GM23338 (cell line): Measurements from ENCODE around the gene FARP1.

Experiments
- EZH2 ChIP-seq: fragments of 200-600 bp; sonication (generic); IDR thresholded peaks from one replicate; pipeline ENCODE4 v1.8.0; 2017; ENCODE audit warnings: antibody characterized with exemption, mild to moderate bottlenecking, low read depth; ENCODE audit not compliant: unreplicated experiment
- EZH2phosphoT487 ChIP-seq: fragments of 200-600 bp; sonication (generic); IDR thresholded peaks from one replicate; pipeline ENCODE4 v1.8.1; 2018; ENCODE audit warnings: antibody characterized with exemption; ENCODE audit not compliant: unreplicated experiment
- POLR2AphosphoS5 ChIP-seq: IDR thresholded peaks from 2 replicates; pipeline ENCODE4 v1.6.1; 2016; ENCODE audit warnings: antibody characterized with exemption, low read depth
- TF ChIP-seq, protein P1 (sequence below), 2 experiments: fragments of 200-600 bp in 1 of 2; sonication (generic) in 1 of 2; conservative IDR thresholded peaks; 2 replicates each; pipeline versions ENCODE4 v1.5.1 to v1.6.1; 2016 to 2017; ENCODE audit warnings: antibody characterized with exemption in 2 of 2, low read depth in 2 of 2, mild to moderate bottlenecking in 2 of 2, moderate library complexity in 1 of 2
- TF ChIP-seq, protein P2 (sequence below): IDR thresholded peaks from 2 replicates; pipeline ENCODE4 v1.6.1; 2016; ENCODE audit warnings: antibody characterized with exemption

DNA sequence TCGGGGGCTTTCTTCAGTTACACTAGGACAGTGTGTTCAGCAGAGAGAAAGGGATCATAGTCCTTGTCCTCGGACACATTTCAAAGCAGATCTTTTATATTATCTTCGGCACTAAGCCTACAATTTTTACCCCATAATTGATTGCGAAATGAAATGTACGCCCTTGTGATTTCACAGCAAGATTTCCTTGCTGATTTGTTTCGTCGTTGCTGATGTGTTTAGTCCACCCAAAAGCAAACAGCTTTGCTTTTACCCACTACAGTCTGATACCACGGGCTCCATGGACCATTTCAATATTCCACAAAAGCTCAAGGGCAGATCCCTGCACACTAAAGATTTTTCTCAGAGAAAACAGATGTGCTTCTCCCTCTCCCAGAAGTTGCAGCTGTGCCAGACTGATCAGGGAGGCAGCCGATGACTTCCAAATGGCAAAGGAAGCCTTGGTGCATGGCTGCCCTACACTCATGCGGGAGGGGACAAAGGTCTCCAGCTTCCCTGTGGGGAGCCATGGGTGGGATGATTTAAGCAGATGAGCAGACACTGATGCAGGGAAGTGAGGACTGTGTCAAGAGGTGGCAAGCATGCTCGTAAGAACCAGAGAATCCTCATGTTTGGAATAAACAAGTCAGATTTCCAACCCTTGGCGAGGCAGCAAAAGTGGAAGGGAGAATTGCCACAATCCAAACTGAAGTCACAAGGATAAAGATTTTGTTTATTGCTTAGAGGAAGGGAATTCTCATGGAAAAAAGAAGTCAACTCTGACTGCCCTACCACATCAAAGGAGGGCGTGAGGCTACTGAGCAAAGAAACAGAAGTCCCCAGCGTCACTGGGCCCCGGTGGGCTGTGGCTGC is 353.0 kb downstream of the FARP1 start:
- TF ChIP-seq, protein P1, sequence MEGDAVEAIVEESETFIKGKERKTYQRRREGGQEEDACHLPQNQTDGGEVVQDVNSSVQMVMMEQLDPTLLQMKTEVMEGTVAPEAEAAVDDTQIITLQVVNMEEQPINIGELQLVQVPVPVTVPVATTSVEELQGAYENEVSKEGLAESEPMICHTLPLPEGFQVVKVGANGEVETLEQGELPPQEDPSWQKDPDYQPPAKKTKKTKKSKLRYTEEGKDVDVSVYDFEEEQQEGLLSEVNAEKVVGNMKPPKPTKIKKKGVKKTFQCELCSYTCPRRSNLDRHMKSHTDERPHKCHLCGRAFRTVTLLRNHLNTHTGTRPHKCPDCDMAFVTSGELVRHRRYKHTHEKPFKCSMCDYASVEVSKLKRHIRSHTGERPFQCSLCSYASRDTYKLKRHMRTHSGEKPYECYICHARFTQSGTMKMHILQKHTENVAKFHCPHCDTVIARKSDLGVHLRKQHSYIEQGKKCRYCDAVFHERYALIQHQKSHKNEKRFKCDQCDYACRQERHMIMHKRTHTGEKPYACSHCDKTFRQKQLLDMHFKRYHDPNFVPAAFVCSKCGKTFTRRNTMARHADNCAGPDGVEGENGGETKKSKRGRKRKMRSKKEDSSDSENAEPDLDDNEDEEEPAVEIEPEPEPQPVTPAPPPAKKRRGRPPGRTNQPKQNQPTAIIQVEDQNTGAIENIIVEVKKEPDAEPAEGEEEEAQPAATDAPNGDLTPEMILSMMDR (conservative IDR thresholded peaks at IDR 0.05; ENCODE audit: low read depth in 2 of 2), result no peak
- TF ChIP-seq, protein P2, sequence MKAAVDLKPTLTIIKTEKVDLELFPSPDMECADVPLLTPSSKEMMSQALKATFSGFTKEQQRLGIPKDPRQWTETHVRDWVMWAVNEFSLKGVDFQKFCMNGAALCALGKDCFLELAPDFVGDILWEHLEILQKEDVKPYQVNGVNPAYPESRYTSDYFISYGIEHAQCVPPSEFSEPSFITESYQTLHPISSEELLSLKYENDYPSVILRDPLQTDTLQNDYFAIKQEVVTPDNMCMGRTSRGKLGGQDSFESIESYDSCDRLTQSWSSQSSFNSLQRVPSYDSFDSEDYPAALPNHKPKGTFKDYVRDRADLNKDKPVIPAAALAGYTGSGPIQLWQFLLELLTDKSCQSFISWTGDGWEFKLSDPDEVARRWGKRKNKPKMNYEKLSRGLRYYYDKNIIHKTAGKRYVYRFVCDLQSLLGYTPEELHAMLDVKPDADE, result no peak
- TF ChIP-seq EZH2 (no peak), POLR2AphosphoS5 (no peak), EZH2phosphoT487 (no peak)
